ENCODE measurements around the gene CCDC88B. TPM values are rescaled to one million over a fixed set of nuclear protein-coding genes. Genes with fewer than 3 reads are reported as not detected.
"Not testable (repeated sequence)": the region's sequence is repeated elsewhere in the genome, so short reads cannot be mapped to it uniquely, and the experiment has no call there.

CCDC88B gene
- total RNA-seq, 2 donors from 2014 or later: 8.8 to 16.2 TPM

GRCh38 chr11:64320556-64320955 lies 19.4 kb upstream of the CCDC88B start:
- 89 to 90% methylated on average over 4 to 7 of the region's 7 CpGs for WGBS, 2 donors

DNA sequence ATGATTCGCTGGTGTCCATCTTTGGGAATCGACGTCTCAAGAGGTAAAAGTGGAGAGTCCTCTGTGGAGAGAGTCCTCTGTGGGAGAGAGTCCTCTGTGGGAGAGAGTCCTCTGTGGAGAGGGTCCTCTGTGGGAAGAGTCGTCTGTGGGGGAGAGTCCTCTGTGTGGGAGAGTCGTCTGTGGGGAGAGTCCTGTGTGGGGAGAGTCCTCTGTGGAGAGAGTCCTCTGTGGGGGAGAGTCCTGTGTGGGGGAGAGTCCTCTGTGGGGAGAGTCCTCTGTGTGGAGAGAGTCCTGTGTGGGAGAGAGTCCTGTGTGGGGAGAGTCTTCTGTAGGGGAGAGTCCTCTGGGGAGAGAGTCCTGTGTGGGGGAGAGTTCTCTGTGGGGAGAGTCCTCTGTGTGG lies 19.0 kb upstream of the CCDC88B start:
- Histone ChIP-seq H3K27ac (peak overlapping the region in 3 of 4 donors; percentile 64 to 97 (median 66)), H3K27me3 (no peaks in the 10 kb centered on the region), H3K4me3 (no peak overlapping the region), H3K36me3 (replicated peaks in 1 of 2; ENCODE audit: insufficient read depth in 1 of 2, low read depth in 2 of 2) (peaks cover 0 to 2% of the 10 kb centered on the region in 2 donors), H3K4me1 (peaks cover 42% of the 10 kb centered on the region), H3K9me3 (no peaks in the 10 kb centered on the region)
- no peak for DNase-seq
- TF ChIP-seq, protein P1, sequence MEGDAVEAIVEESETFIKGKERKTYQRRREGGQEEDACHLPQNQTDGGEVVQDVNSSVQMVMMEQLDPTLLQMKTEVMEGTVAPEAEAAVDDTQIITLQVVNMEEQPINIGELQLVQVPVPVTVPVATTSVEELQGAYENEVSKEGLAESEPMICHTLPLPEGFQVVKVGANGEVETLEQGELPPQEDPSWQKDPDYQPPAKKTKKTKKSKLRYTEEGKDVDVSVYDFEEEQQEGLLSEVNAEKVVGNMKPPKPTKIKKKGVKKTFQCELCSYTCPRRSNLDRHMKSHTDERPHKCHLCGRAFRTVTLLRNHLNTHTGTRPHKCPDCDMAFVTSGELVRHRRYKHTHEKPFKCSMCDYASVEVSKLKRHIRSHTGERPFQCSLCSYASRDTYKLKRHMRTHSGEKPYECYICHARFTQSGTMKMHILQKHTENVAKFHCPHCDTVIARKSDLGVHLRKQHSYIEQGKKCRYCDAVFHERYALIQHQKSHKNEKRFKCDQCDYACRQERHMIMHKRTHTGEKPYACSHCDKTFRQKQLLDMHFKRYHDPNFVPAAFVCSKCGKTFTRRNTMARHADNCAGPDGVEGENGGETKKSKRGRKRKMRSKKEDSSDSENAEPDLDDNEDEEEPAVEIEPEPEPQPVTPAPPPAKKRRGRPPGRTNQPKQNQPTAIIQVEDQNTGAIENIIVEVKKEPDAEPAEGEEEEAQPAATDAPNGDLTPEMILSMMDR (IDR thresholded peaks at IDR 0.05): no peak
- no peak for TF ChIP-seq POLR2A (IDR thresholded peaks at IDR 0.05)
- ATAC-seq: no peak
- 77 to 82% methylated on average over 5 of the region's 5 CpGs for WGBS, 2 donors
- intact Hi-C loops (cut with DNase I): no loop called here

More at GRCh38 chr11:64320556-64320955, 19.4 kb upstream of the CCDC88B start:
- no peaks in the 10 kb centered on the region for H3K9me3 ChIP-seq
- TF ChIP-seq, protein P1 (IDR thresholded peaks at IDR 0.05): no peak
- TF ChIP-seq POLR2A (IDR thresholded peaks at IDR 0.05): no peak
- intact Hi-C loops (cut with DNase I): no loop called here
- ATAC-seq (no peak), DNase-seq (no peak)
- H3K4me3 ChIP-seq: no peak overlapping the region
- H3K4me1 ChIP-seq: peaks cover 45% of the 10 kb centered on the region
- H3K27ac ChIP-seq: peak overlapping the region in 3 of 4 donors; percentile 64 to 97 (median 66)
- H3K27me3 ChIP-seq: no peaks in the 10 kb centered on the region
- H3K36me3 ChIP-seq (replicated peaks in 1 of 2; ENCODE audit: insufficient read depth in 1 of 2, low read depth in 2 of 2): peaks cover 0 to 2% of the 10 kb centered on the region in 2 donors

DNA sequence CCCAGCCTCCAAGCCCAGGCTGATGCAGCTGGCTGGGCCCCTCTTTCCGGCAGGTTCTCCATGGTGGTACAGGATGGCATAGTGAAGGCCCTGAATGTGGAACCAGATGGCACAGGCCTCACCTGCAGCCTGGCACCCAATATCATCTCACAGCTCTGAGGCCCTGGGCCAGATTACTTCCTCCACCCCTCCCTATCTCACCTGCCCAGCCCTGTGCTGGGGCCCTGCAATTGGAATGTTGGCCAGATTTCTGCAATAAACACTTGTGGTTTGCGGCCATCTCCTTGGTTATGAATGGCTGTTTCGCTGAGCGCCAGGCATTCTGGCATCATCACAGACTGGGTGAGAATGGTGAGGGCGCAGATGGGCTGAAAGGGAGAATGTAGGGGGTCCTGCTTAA lies 18.5 kb upstream of the CCDC88B start:
- peak overlapping the region in 3 of 4 donors; percentile 64 to 97 (median 66) for H3K27ac ChIP-seq
- TF ChIP-seq, protein P1 (IDR thresholded peaks at IDR 0.05): no peak
- TF ChIP-seq POLR2A (IDR thresholded peaks at IDR 0.05): peak in 2 of 3 donors; percentile 35 to 36
- WGBS, 2 donors: 54 to 73% methylated on average over 5 of the region's 5 CpGs
- H3K4me1 ChIP-seq: peaks cover 37% of the 10 kb centered on the region
- H3K27me3 ChIP-seq: no peaks in the 10 kb centered on the region
- DNase-seq (peak in 3 of 4 donors; percentile 64 to 78 (median 71)), ATAC-seq (no peak)
- H3K9me3 ChIP-seq: no peaks in the 10 kb centered on the region
- intact Hi-C loops (cut with DNase I): no loop called here
- H3K4me3 ChIP-seq: no peak overlapping the region
- peaks cover 0 to 2% of the 10 kb centered on the region in 2 donors for H3K36me3 ChIP-seq (replicated peaks in 1 of 2; ENCODE audit: insufficient read depth in 1 of 2, low read depth in 2 of 2)

DNA sequence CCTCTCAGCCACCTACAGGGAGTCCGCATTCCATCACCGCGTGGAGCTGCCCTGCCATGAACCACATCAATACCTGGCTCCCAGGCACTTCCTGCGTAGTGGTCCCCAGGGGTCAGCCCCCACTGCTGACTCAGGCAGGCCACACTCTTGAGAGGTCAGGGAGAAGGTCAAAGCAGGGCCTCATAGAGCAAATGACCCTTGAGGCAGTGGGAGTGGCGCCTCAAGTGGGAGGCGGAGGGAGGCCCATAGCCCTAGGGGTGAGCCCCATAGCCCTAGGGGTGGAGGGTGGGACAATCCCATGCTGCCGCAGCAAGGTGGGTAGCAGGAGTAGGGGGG lies 17.1 kb upstream of the CCDC88B start:
- Histone ChIP-seq H3K9me3 (no peaks in the 10 kb centered on the region), H3K27me3 (no peaks in the 10 kb centered on the region), H3K27ac (peak overlapping the region in 1 of 4 donors; percentile 24), H3K4me3 (no peak overlapping the region), H3K36me3 (replicated peaks in 1 of 2; ENCODE audit: insufficient read depth in 1 of 2, low read depth in 2 of 2) (peaks cover 0 to 2% of the 10 kb centered on the region in 2 donors), H3K4me1 (peaks cover 33% of the 10 kb centered on the region)
- TF ChIP-seq, protein P1 (IDR thresholded peaks at IDR 0.05): no peak
- intact Hi-C loops (cut with DNase I): no loop called here
- 86 to 96% methylated on average over 4 to 7 of the region's 7 CpGs for WGBS, 2 donors
- no peak for ATAC-seq
- no peak for DNase-seq

GRCh38 chr11:64323373-64323772 lies 16.6 kb upstream of the CCDC88B start:
- no peaks in the 10 kb centered on the region for H3K27me3 ChIP-seq
- DNase-seq: no peak
- peaks cover 0 to 2% of the 10 kb centered on the region in 2 donors for H3K36me3 ChIP-seq (replicated peaks in 1 of 2; ENCODE audit: insufficient read depth in 1 of 2, low read depth in 2 of 2)
- TF ChIP-seq, protein P1 (IDR thresholded peaks at IDR 0.05): no peak
- TF ChIP-seq POLR2A (IDR thresholded peaks at IDR 0.05): no peak
- H3K4me3 ChIP-seq: no peak overlapping the region
- WGBS, 2 donors: 76 to 80% methylated on average over 1 to 5 of the region's 5 CpGs
- H3K9me3 ChIP-seq: no peaks in the 10 kb centered on the region
- no peak for ATAC-seq
- H3K27ac ChIP-seq: no peak overlapping the region
- intact Hi-C loops (cut with DNase I): no loop called here
- H3K4me1 ChIP-seq: peaks cover 33% of the 10 kb centered on the region

GRCh38 chr11:64323984-64324383 lies 16.0 kb upstream of the CCDC88B start:
- H3K27ac ChIP-seq; DNase-seq; H3K4me3 ChIP-seq; H3K36me3 ChIP-seq (replicated peaks in 1 of 2; ENCODE audit: insufficient read depth in 1 of 2, low read depth in 2 of 2); H3K9me3 ChIP-seq; H3K27me3 ChIP-seq; ATAC-seq; intact Hi-C loops (cut with DNase I): not testable (repeated sequence)
- WGBS, 2 donors: 80 to 94% methylated on average over 2 of the region's 4 CpGs
- H3K4me1 ChIP-seq: peaks cover 34% of the 10 kb centered on the region

Measured in body of pancreas (tissue), 4 donors.